ENCODE data around the gene RTN4R. TPM values are rescaled to one million over a fixed set of nuclear protein-coding genes. Genes with fewer than 3 reads are reported as not detected.
A peak's percentile ranks its signal among the peaks of the same experiment; 100 is the strongest.

RTN4R gene
- total and polyA plus RNA-seq, 9 of the 15 experiments (the other 6 are each of a cell fraction or from before 2014, with no cell fraction given): 0.04 to 2.8 (median 1.4) TPM; not detected in 3

- TF ChIP-seq, protein P1, sequence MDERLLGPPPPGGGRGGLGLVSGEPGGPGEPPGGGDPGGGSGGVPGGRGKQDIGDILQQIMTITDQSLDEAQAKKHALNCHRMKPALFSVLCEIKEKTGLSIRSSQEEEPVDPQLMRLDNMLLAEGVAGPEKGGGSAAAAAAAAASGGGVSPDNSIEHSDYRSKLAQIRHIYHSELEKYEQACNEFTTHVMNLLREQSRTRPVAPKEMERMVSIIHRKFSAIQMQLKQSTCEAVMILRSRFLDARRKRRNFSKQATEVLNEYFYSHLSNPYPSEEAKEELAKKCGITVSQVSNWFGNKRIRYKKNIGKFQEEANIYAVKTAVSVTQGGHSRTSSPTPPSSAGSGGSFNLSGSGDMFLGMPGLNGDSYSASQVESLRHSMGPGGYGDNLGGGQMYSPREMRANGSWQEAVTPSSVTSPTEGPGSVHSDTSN (CRISPR knock-in tag; IDR thresholded peaks at IDR 0.05; ENCODE audit: low read depth): no peak
- TF ChIP-seq, protein P1 (tag; conservative IDR thresholded peaks at IDR 0.05; ENCODE audit: low read depth): no peak
- TF ChIP-seq, protein P2, sequence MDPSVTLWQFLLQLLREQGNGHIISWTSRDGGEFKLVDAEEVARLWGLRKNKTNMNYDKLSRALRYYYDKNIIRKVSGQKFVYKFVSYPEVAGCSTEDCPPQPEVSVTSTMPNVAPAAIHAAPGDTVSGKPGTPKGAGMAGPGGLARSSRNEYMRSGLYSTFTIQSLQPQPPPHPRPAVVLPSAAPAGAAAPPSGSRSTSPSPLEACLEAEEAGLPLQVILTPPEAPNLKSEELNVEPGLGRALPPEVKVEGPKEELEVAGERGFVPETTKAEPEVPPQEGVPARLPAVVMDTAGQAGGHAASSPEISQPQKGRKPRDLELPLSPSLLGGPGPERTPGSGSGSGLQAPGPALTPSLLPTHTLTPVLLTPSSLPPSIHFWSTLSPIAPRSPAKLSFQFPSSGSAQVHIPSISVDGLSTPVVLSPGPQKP (CRISPR knock-in tag; IDR thresholded peaks at IDR 0.05): no peak
- TF ChIP-seq SUPT5H (IDR thresholded peaks at IDR 0.05) (0 out of 2 replicates have a peak, but pooled peaks have one; percentile 38), POLR2AphosphoS2 (IDR thresholded peaks at IDR 0.05; ENCODE audit: low read length) (no peak), HNRNPK (IDR thresholded peaks at IDR 0.05; ENCODE audit: low read depth, low read length, poor library complexity, severe bottlenecking) (peak; percentile 43), BHLHE40 (IDR thresholded peaks at IDR 0.05; ENCODE audit: low read length) (peak; percentile 91), REST (IDR thresholded peaks at IDR 0.05; ENCODE audit: borderline replicate concordance) (no peak), REST (CRISPR knock-in tag; IDR thresholded peaks at IDR 0.05; ENCODE audit: low read depth) (peak; percentile 19; the same call in 1 of the 2 replicates), ZNF253 (CRISPR knock-in tag; conservative IDR thresholded peaks at IDR 0.05) (no peak; the same call in 1 of the 2 replicates), PTBP1 (IDR thresholded peaks at IDR 0.05; ENCODE audit: low read depth, low read length) (peak; percentile 62; the same call in 1 of the 2 replicates)
- TF ChIP-seq, protein P3, sequence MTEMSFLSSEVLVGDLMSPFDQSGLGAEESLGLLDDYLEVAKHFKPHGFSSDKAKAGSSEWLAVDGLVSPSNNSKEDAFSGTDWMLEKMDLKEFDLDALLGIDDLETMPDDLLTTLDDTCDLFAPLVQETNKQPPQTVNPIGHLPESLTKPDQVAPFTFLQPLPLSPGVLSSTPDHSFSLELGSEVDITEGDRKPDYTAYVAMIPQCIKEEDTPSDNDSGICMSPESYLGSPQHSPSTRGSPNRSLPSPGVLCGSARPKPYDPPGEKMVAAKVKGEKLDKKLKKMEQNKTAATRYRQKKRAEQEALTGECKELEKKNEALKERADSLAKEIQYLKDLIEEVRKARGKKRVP (CRISPR knock-in tag; IDR thresholded peaks at IDR 0.05): no peak
These were observed 31.0 kb upstream of the RTN4R start (continued) for GRCh38 chr22:20298803-20299745.

Data from K562 (cell line).